GM12864 (cell line): ENCODE data around the gene VPS52.

Experiments
- DNase-seq: peaks from one replicate; pipeline ENCODE4 v3.0.0-alpha.2; 2011; ENCODE audit warnings: low read depth
- H3K4me3 ChIP-seq: 2 replicates; pipeline ENCODE4 v1.5.1; 2011; ENCODE audit warnings: mild to moderate bottlenecking, low read depth, low read length, control low read depth
- TF ChIP-seq, protein P1 (sequence below): IDR thresholded peaks from 2 replicates; pipeline ENCODE4 v1.5.1; 2011; ENCODE audit warnings: low read depth, mild to moderate bottlenecking, moderate library complexity, low read length, control low read depth, inconsistent platforms; ENCODE audit errors: missing control alignments

The VPS52 gene

DNA sequence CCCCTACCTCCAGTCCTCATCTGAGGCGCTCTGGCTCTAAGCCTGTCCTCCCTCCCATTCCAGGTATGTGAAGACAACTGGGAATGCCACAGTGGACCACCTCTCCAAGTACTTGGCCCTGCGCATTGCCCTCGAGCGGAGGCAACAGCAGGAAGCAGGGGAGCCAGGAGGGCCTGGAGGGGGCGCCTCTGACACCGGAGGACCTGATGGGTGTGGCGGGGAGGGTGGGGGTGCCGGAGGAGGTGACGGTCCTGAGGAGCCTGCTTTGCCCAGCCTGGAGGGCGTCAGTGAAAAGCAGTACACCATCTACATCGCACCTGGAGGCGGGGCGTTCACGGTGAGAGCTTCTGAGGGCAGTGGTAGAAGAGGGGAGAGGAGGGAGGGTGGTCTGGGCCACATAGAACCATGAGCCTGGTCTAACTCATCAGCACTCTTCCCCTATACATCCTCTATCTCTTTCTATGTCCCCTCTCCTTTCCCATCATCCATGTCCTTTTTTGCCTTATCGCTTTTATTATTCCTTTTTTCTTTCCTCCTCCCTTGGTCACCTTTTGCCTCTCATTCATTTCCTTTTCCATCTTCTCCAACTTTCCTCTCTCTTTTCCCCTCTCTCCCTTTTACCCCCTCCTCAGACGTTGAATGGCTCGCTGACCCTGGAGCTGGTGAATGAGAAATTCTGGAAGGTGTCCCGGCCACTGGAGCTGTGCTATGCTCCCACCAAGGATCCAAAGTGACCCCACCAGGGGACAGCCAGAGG, 59.8 kb downstream of the VPS52 start:
- no peak overlapping the region for H3K4me3 ChIP-seq
- TF ChIP-seq, protein P1, sequence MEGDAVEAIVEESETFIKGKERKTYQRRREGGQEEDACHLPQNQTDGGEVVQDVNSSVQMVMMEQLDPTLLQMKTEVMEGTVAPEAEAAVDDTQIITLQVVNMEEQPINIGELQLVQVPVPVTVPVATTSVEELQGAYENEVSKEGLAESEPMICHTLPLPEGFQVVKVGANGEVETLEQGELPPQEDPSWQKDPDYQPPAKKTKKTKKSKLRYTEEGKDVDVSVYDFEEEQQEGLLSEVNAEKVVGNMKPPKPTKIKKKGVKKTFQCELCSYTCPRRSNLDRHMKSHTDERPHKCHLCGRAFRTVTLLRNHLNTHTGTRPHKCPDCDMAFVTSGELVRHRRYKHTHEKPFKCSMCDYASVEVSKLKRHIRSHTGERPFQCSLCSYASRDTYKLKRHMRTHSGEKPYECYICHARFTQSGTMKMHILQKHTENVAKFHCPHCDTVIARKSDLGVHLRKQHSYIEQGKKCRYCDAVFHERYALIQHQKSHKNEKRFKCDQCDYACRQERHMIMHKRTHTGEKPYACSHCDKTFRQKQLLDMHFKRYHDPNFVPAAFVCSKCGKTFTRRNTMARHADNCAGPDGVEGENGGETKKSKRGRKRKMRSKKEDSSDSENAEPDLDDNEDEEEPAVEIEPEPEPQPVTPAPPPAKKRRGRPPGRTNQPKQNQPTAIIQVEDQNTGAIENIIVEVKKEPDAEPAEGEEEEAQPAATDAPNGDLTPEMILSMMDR = no peak
- DNase-seq = no peak

GRCh38 chr6:33211136-33211535, 60.5 kb downstream of the VPS52 start:
- TF ChIP-seq, protein P1 = no peak
- H3K4me3 ChIP-seq = no peak overlapping the region

DNA sequence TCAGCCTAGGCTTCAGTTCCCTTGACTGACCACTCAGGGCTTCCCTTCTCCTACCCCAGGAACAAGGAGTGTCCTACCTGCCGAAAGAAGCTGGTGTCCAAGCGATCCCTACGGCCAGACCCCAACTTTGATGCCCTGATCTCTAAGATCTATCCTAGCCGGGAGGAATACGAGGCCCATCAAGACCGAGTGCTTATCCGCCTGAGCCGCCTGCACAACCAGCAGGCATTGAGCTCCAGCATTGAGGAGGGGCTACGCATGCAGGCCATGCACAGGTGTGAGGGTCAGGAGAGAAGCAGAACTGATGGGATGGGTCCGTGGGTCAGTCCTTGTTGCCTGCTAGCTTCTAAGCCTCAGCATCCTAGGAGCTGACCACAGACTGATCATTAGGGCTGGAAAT, 61.8 kb downstream of the VPS52 start:
- TF ChIP-seq, protein P1 = no peak
- no peak overlapping the region for H3K4me3 ChIP-seq
- DNase-seq = no peak

More at GRCh38 chr6:33211136-33211535, 60.5 kb downstream of the VPS52 start:
- DNase-seq = no peak

GRCh38 chr6:33208091-33208967, 63.3 kb downstream of the VPS52 start, which contains the start of gene RING1:
Gene RING1, plus strand, starts transcription at chr6:33208500. Its CDS starts 323 bp downstream, at chr6:33208823.
- TF ChIP-seq, protein P1 = no peak
- peak within 1 kb of the TSS; percentile 83 for H3K4me3 ChIP-seq
- no peak for DNase-seq

DNA sequence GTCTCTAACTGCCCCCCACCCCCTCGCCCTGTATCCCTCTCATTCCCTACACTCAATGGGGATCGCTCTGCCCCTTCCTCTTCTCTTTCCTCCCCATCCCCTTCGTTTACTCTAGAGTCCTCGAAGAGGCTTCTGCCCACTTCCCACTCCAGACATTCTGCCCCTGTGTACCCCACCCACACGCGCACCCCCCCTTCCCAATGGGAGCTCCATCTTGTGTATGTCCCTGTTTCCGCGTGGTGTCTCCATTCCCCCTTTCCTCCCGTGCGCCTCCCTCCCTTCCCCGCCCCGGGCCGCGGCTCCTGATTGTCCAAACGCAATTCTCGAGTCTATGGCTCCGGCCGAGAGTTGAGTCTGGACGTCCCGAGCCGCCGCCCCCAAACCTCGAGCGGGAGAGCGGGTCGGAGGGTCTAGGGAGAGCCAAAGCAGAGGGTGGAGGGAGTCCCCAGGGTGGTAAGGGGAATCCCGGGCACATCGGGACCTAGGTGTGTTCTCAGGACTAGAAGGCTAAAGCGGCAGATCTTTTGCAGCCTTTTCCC, 64.1 kb downstream of the VPS52 start:
- no peak for DNase-seq
- TF ChIP-seq, protein P1 = no peak
- peak overlapping the region; percentile 83 for H3K4me3 ChIP-seq

GRCh38 chr6:33206864-33207551, 64.7 kb downstream of the VPS52 start:
- peak overlapping the region; percentile 83 for H3K4me3 ChIP-seq
- TF ChIP-seq, protein P1 = no peak
- DNase-seq = no peak
